Stimulated activated CD8-positive, alpha-beta memory T cell treated with anti-CD3 and anti-CD28 coated beads, Interleukin-4, amount 100 ng/mL, for 48 hours (primary cell): ENCODE results near the gene APOBEC3G.
"Not testable (repeated sequence)": the region's sequence is repeated elsewhere in the genome, so short reads cannot be mapped to it uniquely, and the experiment has no call there.

Experiments used
- DNase-seq: peaks from one replicate; pipeline ENCODE4 v3.0.0-alpha.2; 2020

The APOBEC3G gene

DNA sequence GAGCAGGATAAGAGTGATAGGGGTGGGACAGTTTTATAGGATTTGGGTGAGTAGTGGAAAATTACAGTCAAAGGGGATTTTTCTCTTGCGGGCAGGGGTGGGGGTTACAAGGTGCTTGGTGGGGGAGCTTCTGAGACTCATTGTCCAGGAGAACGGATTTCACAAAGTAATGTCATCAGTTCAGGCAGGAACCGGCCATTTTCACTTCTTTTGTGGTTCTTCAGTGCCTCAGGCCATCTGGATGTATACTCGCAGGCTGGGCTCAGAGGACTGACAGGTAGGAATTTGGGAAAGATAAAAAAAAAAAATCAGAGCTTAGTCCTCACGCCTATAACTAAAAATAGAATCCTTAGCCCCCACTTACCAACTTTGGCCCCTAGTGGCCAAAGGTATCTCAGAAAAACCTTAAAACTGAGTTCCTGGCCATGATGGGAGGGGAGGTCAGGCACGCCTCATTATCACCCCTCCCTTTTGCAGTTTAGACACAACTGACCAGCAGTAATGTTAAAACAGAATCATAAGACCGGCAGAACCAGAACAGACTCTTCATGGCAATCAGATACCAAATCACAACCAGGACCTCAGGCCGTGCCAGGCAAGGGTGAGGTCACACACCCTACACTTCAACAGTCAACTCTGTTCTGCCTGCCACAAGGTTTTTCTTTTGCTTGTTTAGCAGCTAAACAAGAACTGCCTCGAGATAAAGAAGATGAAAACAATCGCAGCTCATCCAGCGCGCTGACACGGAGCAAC, 8.9 kb upstream of the APOBEC3G start:
- DNase-seq: no peak

DNA sequence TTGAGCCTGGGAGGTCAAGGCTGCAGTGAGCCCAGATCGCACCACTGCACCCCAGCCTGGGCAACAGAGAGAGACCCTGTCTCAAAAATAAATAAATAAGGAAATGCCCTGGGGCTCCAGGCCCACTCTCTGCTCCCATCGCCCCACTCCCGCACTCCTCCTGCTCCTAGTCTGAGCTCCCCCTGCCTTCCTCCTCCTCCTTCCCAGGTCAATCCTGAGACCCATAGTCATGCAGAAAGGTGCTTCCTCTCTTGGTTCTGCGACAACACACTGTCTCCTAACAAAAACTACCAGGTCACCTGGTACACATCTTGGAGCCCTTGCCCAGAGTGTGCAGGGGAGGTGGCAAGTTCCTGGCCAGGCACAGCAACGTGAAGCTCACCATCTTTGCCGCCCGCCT, 6.9 kb upstream of the APOBEC3G start:
- DNase-seq: no peak

DNA sequence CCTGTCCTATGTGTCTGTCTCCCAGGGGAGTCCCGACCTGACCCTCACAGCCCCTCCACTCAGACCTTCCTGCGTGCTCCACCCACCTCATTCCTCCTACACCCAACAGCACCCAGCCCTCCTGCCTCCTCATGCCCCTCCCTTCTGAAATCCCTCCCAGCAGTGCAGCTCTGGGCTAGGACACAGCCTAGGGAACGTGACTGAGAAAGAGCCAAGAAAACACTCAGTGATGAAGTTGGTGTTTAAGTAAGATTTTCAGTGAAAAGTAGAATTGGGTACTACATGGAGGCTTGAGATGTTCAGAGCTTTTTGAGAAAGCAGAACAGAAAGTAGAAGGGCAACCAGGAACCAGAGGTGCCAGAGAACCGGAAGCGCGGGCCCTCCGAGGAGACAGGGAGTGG, 4.5 kb upstream of the APOBEC3G start:
- not testable (repeated sequence) for DNase-seq

DNA sequence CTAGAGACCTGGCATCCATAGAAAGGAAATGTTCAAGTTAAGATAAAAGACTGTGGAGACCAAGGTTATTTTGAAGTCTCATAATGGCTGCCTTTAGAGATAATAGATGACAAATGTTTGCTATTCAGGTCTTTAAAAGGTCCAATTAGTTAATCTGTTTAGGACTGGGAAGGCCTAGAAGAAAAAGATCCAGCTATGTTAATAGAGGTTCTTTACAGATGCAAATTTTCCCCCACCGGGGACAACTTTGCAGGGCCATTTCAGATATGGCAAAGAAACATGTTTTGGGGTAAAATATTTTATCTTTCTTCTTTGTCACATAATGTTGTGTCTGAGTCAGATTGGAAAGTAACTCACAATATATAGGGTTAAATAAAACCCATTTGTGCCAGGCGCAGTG, 3.1 kb upstream of the APOBEC3G start:
- no peak for DNase-seq

DNA sequence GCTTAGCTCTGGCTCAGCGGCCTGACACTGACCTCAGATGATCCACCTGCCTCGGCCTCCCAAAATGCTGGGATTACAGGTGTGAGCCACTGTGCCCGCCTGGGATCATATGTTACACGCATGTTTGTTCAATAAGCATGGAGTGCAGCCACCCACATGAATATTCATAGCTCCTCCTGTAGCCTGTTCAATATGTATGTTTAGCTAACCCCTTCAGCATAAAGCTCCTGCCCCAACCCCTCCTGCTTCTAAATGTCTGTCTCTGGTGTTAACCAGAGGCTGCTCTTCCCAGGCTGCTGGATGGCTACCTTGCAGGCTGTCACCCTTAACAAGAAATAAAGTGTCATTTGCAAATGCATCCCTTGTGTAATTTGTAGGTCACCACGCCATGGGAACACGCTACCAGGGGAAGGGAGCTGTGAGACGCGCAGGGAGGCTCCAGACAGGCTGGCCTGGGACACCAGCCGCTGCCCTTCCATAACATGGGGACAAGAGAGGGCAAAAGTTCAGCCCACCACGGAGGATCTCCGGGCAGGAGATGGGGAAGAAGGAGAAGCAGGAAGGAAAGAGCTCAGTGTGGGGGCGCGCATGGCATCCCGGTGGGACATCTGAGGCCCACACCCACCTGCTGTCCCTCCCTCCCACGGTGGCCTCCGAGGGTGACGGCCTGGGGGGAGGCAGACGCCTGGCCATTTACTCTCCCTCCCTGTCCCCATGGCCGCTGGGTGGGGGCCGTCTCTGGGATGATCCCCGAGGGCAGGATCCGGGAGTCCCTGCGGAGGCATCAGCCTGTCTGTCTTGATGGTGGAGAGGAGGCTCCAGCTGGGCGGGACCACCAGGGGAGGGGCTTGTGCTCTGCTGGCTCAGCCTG, 685 bp upstream of the APOBEC3G start:
- not testable (repeated sequence) for DNase-seq

DNA sequence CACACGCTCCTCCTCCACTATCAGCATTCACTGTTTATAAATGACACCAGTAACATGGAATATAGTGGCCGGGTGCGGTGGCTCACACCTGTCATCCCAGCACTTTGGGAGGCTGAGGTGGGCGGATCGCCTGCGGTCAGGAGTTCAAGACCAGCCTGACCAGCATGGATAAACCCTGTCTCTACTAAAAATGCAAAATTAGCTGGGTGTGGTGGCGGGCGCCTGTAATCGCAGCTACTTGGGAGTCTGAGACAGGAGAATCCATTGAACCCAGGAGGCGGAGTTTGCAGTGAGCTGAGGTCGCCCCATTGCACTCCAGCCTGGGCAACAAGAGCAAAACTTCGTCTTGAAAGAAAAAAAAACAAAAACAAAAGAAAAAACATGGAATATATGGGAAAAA, 837 bp downstream of the APOBEC3G start:
- DNase-seq: not testable (repeated sequence)

DNA sequence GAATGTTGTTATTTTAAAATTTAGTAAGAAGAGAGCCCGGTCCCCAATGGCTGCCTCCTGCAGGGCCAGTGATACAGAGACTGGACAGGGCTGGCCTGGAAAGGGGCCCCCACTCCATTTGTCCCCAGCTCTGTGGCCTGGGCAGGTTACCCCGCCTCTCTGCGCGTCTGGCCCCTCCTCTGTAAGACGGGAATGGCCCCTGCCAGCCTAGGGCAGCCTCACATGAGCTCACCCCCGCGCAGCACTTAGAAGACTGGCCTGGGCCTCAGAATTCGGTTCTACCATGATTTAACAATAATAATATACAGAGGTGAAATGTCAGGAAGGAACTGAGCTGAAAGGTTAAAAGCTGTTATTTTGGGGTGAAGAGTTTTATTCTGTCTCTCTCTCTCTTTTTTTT, 1.3 kb downstream of the APOBEC3G start:
- no peak for DNase-seq

DNA sequence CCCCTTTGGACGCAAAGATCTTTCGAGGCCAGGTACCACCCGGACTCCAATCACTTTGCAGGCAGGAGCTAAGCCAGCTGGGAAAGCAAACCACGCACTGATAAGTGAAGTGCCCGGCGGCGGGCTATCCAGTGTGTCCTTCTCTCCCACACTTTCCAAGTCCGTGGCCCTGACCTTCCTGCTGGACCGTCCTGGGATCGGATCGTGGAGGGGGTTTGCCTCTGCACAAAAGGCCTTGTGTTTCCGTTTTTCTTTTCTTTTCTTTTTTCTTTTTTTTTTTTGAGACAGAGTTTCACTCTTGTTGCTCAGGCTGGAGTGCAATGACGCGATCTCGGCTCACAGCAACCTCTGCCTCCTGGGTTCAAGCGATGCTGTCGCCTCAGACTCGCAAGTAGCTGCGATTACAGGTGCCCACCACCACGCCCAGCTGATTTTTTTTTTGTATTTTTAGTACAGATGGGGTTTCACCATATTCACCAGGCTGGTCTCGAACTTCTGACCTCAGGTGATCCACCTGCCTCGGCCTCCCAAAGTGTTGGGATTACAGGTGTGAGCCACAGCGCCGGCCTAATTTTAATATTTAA, 2.1 kb downstream of the APOBEC3G start:
- not testable (repeated sequence) for DNase-seq

DNA sequence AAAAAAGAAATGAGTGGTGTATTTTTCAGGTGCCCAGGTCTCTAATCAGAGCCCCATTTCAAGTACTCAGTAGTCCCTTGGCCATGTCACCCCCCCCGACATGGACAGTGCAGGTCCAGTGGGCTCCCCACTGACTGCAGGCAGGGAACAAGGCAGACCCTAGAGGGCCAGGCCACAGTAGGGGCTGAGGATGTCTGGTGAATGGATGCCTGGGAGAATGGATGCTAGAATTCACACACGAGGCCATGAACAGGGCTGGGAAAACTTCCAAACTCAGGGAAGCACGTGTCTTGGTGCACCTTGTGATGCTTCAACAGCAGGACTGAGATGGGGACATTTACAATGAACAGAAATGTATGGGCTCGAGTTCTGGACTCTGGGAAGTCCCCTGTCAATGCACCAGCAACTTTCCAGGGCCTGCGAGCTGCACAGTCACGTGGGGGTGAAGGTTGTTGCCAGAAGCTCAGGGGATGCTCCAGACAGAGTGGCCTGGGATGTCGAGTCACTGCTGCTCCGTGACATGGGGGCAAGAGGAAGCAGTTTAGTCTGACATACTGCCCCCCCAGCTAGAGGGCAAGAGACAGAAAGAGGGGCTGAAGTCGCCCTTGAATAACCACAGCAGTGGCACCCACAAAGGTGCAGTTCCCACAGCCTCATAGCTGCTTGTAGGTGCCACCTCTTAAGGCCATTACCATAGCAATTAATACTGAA, 3.1 kb downstream of the APOBEC3G start:
- DNase-seq: no peak

DNA sequence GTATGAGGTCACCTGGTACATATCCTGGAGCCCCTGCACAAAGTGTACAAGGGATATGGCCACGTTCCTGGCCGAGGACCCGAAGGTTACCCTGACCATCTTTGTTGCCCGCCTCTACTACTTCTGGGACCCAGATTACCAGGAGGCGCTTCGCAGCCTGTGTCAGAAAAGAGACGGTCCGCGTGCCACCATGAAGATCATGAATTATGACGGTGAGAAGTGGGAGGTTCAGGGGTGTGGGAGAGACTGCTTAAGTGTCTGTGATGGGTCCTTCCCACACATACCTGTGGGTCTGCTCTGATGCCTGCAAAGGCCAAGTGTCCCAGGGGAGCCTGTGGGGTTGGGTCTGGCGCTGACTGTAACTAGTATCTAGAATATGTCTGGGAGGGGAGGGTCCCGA, 3.9 kb downstream of the APOBEC3G start:
- no peak for DNase-seq

DNA sequence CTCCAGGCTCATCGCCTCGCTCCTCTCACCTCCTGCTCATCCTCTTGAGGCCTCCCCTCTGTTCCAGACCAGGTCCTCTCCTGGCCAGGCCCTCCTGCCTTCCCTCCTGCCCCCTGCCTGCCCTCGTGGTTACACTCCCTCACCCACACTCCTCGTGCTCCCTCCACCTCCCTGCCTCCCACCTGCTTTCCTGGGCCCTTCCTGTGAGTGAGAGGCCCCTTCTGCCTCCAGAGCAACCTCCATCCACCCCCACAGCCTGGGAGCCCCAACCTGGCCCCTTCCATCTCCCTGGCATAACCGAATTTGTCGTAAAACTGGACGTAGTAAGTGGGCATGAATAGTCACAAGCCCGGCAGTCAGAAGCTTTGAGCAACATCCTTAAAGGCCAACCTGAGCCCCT, 4.5 kb downstream of the APOBEC3G start:
- no peak for DNase-seq

DNA sequence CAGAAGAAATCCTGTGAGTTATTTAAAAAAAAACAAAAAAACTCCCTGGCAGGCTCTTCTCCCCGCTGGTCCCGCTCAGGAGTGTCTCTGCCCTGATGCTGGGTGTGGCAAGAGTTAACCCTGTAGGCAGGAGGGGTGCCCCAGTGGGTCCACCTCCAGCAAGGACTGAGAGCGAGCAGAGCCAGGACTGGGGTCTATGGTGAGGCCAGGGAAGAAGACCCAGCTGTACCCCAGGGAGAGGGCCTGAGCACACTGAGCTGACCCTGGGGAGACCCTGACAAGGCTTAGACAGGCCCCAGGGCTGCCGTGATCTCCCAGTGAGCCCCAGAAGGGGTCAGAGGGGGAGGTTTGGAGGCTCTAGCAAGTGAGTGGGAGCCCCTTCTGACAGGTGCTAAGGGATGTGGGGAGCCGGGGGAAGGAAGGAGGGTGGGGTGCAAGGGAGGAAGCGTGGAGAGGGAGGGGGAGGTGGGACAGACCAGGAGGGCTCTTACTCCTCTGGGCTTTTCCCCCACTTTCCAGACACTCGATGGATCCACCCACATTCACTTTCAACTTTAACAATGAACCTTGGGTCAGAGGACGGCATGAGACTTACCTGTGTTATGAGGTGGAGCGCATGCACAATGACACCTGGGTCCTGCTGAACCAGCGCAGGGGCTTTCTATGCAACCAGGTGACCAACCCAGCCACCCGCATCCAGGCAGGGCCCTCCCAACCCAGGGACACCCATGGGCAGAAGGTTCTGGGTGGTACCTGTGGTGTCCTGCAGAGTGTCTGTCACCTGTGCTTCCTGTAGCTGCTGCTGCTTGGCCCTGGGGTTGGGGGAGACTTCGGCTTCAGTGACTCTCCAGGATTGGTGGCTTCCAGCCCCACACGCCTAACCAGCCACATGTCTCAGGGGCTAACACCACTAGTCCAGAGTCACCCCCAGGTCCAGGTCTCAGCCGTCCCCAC, 6.4 kb downstream of the APOBEC3G start:
- DNase-seq: no peak

DNA sequence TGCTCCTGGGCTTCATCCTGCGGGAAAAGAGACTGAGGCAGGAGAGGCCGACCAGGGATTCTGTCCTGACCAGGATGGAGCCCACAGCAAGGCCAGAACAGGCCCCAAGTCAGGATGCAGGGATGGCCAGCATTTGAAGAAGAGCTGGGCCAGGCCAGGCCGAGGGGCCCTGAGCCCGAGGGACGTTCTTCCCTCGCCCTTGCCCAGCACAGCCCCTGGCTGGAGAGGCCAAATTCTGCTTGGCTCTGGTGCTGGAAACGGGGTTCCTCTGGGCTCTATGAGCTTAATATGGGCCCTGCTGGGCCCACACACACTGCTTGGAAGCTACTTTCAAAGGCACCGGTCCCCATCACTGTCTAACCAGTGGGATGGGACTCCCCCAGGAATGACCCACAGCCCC, 7.6 kb downstream of the APOBEC3G start:
- DNase-seq: no peak

DNA sequence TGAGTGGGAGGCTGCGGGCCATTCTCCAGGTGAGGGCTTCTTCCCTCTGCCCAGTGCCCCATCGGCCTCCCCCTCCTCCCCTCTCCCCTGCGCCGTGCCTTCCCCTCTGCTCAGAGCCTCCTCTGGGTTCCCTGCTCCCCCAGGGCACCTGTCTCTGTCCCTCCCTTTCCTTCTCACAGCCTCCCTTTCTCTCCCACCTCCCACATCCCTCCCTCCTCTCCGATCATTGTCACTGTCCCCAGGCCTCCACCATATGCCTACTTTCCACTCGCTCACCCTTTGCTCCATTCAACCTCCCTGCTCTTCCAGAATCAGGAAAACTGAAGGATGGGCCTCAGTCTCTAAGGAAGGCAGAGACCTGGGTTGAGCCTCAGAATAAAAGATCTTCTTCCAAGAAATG, 10.0 kb downstream of the APOBEC3G start:
- no peak for DNase-seq

DNA sequence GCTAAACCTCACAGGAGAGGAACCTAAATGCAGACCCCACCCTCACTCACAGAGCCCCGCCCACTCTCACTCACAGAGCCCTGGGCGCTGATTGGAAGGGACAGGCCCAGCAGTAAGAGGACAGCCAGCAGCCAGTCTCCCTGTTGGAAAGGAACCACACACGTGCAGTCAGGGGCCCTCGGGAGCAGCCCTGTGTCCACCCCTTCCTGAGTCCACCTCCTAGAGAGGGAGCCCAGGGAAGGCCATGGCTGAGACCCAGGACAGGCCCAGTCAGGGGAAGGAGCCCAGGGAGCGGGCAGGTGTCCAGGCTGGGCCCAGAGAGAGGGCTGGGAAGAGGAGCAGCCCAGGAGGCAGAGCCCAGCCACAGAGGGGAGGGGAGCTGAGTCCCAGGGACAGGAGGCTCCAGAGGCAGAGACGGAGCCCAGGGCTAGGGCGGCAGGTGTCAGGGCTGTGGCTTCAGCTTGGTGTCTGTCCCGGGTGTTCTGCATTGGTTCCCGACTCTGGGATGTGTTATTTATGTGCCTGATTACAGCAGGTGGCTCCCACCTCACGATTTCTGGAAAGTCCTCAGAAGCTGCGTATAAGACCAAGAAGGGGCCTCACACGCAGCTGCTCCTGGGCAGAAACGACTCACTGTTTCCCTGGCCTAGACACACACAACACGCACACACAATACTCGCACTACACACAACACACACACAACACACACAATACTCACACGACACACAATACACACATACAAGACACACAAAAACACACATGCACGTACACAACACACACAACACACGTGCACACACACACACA, 11.0 kb downstream of the APOBEC3G start:
- no peak for DNase-seq

DNA sequence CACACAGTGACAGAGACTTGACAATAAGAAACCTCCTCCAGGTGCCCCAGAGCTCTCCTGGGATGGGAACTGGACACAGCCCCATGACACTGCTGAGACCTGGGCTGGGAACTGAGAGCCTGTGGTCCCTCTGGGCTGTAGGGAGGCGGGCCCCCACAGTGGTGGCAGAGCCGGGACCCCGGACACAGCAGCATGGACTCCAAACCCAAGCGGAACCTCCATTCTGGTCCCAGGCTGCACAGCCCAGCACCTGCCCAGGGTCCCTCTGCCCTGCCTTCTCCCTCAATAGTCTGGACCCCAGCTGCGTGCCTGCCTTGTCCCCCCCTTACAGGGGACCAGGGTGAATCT, 11.6 kb downstream of the APOBEC3G start:
- no peak for DNase-seq

DNA sequence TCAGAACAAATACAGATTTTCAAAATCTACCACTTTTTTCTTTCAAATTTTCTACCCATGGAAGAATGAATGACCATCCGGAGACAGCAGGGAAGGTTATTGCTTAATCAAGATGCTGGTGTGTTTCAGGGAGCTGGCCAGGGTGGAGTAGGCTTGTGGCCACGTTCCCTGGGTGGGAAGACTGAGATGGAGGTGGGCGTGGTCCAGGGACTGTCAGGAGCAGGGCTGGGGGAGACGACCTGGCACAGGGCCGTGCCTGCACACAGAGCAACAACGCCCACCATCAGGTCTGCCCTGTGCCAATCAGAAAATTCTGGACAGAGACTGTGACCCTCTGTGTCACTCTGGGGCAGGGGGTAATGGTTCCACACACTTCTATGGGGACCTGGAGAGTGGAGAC, 12.9 kb downstream of the APOBEC3G start:
- no peak for DNase-seq

DNA sequence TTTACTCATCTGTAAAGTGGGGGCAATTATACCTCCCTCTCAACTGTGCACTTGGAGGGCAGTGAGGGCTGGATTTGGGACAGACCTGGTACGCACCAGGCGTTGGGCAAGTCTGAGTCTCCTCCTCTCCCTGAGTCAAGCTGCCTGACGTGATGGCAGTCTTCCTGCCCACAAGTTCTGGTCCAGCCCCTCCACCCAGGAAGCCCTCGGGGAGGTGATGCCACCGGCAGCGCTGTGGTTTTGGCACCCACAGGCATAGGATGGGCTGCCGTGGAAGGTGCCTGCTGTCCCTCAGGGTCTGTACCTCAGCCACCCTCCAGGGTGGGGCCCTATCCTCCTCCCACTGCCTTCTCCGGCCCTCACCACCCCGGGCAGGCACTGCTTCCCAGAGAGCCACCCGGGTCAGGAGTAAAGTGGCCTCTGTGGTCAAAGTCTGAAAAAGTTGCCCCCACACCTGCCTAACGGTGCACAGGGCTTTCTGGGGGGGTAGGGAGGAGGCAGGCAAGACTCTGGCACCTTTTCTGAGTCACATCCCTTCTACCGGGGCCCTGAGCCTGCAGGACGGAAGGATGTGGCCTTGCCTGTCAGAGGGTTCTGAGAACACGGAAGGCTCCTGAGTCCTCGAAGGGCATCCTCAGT, 13.5 kb downstream of the APOBEC3G start:
- DNase-seq: peak; percentile 87

DNA sequence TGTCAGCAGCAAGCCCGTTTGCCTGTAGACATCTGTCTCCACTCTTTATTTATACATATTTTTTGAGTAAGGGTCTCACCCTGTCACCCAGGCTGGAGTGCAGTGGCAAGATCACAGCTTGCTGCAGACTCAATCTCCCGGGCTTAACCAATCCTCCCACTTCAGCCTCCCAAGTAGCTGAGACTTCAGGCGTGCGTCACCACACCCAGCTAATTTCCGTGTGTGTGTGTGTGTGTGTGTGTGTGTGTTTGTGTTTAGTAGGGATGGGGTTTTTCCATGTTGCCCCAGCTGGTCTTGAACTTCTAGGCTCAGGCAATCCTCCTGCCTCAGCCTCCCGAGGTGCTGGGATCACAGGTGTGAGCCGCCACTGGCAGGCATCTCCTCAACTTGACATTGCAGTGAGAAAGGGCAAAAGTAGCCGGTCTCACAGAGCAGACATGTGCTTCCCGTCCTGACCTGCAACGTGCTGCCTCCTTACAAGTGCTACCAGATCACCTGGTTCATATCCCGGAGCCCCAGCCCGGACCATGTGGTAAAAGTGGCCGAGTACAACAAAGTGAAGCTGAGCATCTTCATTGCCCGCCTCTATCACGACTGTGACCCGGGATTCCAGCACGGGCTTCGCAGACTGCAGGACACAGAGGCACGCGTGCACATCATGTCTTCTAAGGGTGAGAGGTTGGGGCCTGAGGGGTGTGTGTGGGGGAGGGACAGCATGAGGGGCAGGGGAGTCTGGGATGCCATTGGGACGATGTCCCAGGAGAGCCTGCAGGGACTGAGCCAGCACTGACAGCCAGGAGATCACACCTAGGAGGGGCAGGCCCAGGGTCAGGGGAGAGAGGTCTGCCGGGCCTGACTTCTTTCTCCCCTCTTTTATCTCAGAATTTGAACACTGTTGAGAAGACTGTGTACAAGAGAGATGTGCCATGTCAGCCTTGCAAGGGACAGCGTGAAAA, 14.3 kb downstream of the APOBEC3G start:
- DNase-seq: no peak
